NCI-H345 treated with DMSO at 0.1 percent for 48 hours (cell line): Measurements from ENCODE around the gene TLCD1.

Experiments used
- DNase-seq: peaks from one replicate; lab custom pipeline; 2025; ENCODE audit not compliant: unreplicated experiment; lab: John Stamatoyannopoulos, UW

The TLCD1 gene

GRCh38 chr17:28689011-28689410 lies 37.0 kb downstream of the TLCD1 start:
- no peak for DNase-seq

- DNase-seq, result no peak
Measured at GRCh38 chr17:28688481-28688880, 37.6 kb downstream of the TLCD1 start.

GRCh38 chr17:28686296-28686695 lies 39.7 kb downstream of the TLCD1 start:
- DNase-seq, result no peak

- no peak for DNase-seq
Measured at GRCh38 chr17:28685366-28685765, 40.7 kb downstream of the TLCD1 start.

- DNase-seq, result peak; percentile 58
Measured at GRCh38 chr17:28684963-28685362, 41.1 kb downstream of the TLCD1 start.

- no peak for DNase-seq
Measured at GRCh38 chr17:28682655-28683054, 43.4 kb downstream of the TLCD1 start.

- DNase-seq, result no peak
Measured at GRCh38 chr17:28675980-28676379, 50.1 kb downstream of the TLCD1 start.

- no peak for DNase-seq
Measured at GRCh38 chr17:28675490-28675889, 50.5 kb downstream of the TLCD1 start.
